Spleen (tissue), 7 donors: ENCODE data around the gene NOD2.

ENCODE experiments used
- CTCF ChIP-seq, 11 experiments: fragments of 200-600 bp in 7 of 11; fragments of 450-650 bp in 4 of 11; sonication (generic) in 4 of 11; IDR thresholded peaks in 8 of 11; conservative IDR thresholded peaks in 3 of 11; 1 replicate in 7 of 11; 2 replicates in 4 of 11; pipeline versions ENCODE4 v1.4.0 to v1.8.0; 2016 to 2021; ENCODE audit warnings: antibody characterized with exemption in 11 of 11, inconsistent platforms in 4 of 11, mild to moderate bottlenecking in 1 of 11
- POLR2AphosphoS5 ChIP-seq, 3 donors: sonication (generic); formaldehyde crosslinking; IDR thresholded peaks; one replicate each; pipeline ENCODE4 v1.5.1; 2017; ENCODE audit warnings: antibody characterized with exemption in 3 of 3
- donor health status: DM: no; HTN: no; CAD: no; lungs with moderate emphysema.
- donor health status: DM: no; HTN: no; CAD: no.
- donor health status: DM: no; HTN: no; CAD: no.

DNA sequence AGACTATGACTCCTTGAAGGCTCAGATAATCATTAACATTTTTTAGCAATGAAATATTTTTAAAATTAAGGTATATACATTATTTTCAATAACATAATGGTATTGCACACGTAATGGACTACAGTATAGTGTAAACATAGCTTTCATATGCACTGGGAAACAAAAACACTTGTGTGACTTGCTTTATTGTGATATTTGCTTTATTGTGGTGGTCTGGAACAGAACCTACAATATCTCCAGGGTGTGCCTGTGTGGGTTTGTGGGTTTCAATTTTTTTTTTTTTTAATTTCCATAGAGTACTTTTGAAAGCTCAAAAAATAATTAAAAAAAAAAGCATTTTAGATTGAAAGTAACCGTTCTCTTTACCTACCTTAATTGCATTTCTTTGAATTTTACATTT, 73.8 kb downstream of the NOD2 start:
- TF ChIP-seq POLR2AphosphoS5 (IDR thresholded peaks at IDR 0.05) (no peak), CTCF (IDR thresholded peaks at IDR 0.05 in 8 of 11, conservative IDR thresholded peaks at IDR 0.05 in 3 of 11) (no peak)
